Measurements from ENCODE around the gene SMIM28.

Gene SMIM28

GRCh38 chr6:138339024-138339423, 38.7 kb upstream of the SMIM28 start:
- Histone ChIP-seq H3K27me3 (ENCODE audit: insufficient read depth, low read length, poor library complexity, severe bottlenecking) (peaks cover 9% of the 10 kb centered on the region), H3F3A (ENCODE audit: low read depth) (no peaks in the 10 kb centered on the region), H3K9me3 (ENCODE audit: insufficient read depth, low read depth, low read length) (no peaks in the 10 kb centered on the region), H3K4me2 (ENCODE audit: low read depth, low read length, poor library complexity, severe bottlenecking) (no peak overlapping the region), H3K4me3 (ENCODE audit: low read length, poor library complexity, severe bottlenecking) (no peak overlapping the region), H3K79me2 (ENCODE audit: insufficient read depth, low read length) (no peaks in the 10 kb centered on the region), H3K9ac (ENCODE audit: low read depth, low read length, poor library complexity, severe bottlenecking) (no peak overlapping the region), H4K20me1 (ENCODE audit: insufficient read depth, low read length, poor library complexity, severe bottlenecking) (no peaks in the 10 kb centered on the region), H3K36me3 (ENCODE audit: insufficient read depth, low read length) (no peaks in the 10 kb centered on the region), H2AFZ (ENCODE audit: low read length) (no peak overlapping the region), H3K4me1 (ENCODE audit: insufficient read depth, low read length, poor library complexity, severe bottlenecking) (no peaks in the 10 kb centered on the region), H3K9me2 (replicated peaks; ENCODE audit: low read depth, low read length) (no peaks in the 10 kb centered on the region)
- TF ChIP-seq EZH2phosphoT487 (IDR thresholded peaks at IDR 0.05; ENCODE audit: borderline replicate concordance) (no peak), CTCF (conservative IDR thresholded peaks at IDR 0.05; ENCODE audit: low read length) (no peak)

- TF ChIP-seq EZH2phosphoT487 (IDR thresholded peaks at IDR 0.05; ENCODE audit: borderline replicate concordance), result no peak
- TF ChIP-seq CTCF (conservative IDR thresholded peaks at IDR 0.05; ENCODE audit: low read length), result no peak
- Histone ChIP-seq H3K9ac (ENCODE audit: low read depth, low read length, poor library complexity, severe bottlenecking) (no peak overlapping the region), H3K4me3 (ENCODE audit: low read length, poor library complexity, severe bottlenecking) (no peak overlapping the region), H3K79me2 (ENCODE audit: insufficient read depth, low read length) (no peaks in the 10 kb centered on the region), H3K4me1 (ENCODE audit: insufficient read depth, low read length, poor library complexity, severe bottlenecking) (no peaks in the 10 kb centered on the region), H4K20me1 (ENCODE audit: insufficient read depth, low read length, poor library complexity, severe bottlenecking) (no peaks in the 10 kb centered on the region), H3K4me2 (ENCODE audit: low read depth, low read length, poor library complexity, severe bottlenecking) (no peak overlapping the region), H3K9me3 (ENCODE audit: insufficient read depth, low read depth, low read length) (no peaks in the 10 kb centered on the region), H2AFZ (ENCODE audit: low read length) (no peak overlapping the region), H3F3A (ENCODE audit: low read depth) (no peaks in the 10 kb centered on the region), H3K27me3 (ENCODE audit: insufficient read depth, low read length, poor library complexity, severe bottlenecking) (peaks cover 9% of the 10 kb centered on the region), H3K36me3 (ENCODE audit: insufficient read depth, low read length) (no peaks in the 10 kb centered on the region), H3K9me2 (replicated peaks; ENCODE audit: low read depth, low read length) (no peaks in the 10 kb centered on the region)
Observed at GRCh38 chr6:138341176-138341575, 36.5 kb upstream of the SMIM28 start.

- no peaks in the 10 kb centered on the region for H3F3A ChIP-seq (ENCODE audit: low read depth)
- no peak overlapping the region for H2AFZ ChIP-seq (ENCODE audit: low read length)
- H3K79me2 ChIP-seq (ENCODE audit: insufficient read depth, low read length), result no peaks in the 10 kb centered on the region
- TF ChIP-seq CTCF (conservative IDR thresholded peaks at IDR 0.05; ENCODE audit: low read length) (no peak), EZH2phosphoT487 (IDR thresholded peaks at IDR 0.05; ENCODE audit: borderline replicate concordance) (no peak)
- H3K27me3 ChIP-seq (ENCODE audit: insufficient read depth, low read length, poor library complexity, severe bottlenecking), result peaks cover 9% of the 10 kb centered on the region
- H3K36me3 ChIP-seq (ENCODE audit: insufficient read depth, low read length), result no peaks in the 10 kb centered on the region
- H3K9me3 ChIP-seq (ENCODE audit: insufficient read depth, low read depth, low read length), result no peaks in the 10 kb centered on the region
- H3K4me3 ChIP-seq (ENCODE audit: low read length, poor library complexity, severe bottlenecking), result no peak overlapping the region
- H3K9me2 ChIP-seq (replicated peaks; ENCODE audit: low read depth, low read length), result no peaks in the 10 kb centered on the region
- no peak overlapping the region for H3K9ac ChIP-seq (ENCODE audit: low read depth, low read length, poor library complexity, severe bottlenecking)
- H3K4me2 ChIP-seq (ENCODE audit: low read depth, low read length, poor library complexity, severe bottlenecking), result no peak overlapping the region
- no peaks in the 10 kb centered on the region for H3K4me1 ChIP-seq (ENCODE audit: insufficient read depth, low read length, poor library complexity, severe bottlenecking)
- H4K20me1 ChIP-seq (ENCODE audit: insufficient read depth, low read length, poor library complexity, severe bottlenecking), result no peaks in the 10 kb centered on the region
Observed at GRCh38 chr6:138343112-138343511, 34.6 kb upstream of the SMIM28 start.

Data from Loucy (cell line).